ENCODE results near the gene GLP1R. TPM values are rescaled to one million over a fixed set of nuclear protein-coding genes. Genes with fewer than 3 reads are reported as not detected.

GLP1R gene
- total RNA-seq = not detected in 2 replicates

DNA sequence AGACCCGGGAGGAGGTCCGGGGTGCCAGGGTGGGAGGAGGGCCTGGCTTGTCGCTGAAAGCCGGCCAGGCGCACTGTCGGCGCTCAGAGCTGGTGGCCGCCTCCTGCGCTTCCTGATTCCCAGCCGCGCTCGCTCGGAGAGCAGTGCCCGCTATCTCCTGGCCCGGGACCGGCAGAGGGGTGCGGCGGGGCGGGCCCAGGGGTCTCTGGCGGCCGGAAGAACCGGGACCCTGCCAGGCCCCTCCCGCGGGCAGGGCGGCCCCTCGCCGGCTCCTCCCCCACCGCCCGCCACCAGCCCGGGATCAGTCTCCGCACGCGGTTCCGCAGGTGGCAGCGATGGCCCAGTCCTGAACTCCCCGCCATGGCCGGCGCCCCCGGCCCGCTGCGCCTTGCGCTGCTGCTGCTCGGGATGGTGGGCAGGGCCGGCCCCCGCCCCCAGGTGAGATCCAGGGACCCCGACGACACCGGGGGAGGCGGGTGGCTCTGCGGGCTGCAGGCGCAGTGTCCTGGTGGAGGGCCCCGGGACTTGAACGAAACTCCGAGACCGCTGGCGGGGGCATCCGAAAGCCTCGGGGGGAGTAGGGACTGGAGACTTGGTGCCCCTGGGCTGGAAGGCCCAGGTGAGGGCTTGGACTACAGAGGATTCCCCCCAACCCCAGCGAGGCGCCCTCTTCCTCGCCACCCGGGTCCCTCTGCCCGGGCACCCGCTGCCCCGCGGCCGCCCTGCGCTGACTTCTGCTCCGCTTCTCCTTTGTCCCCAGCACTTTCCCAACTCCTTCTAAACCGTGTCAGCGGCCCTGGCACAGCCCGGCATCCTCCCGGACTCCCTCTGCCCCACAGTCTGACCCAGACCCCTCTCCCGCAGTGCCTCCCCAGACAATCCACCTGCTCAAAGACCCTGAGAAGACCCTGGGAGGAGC lies at the start of gene GLP1R:
Gene GLP1R, plus strand, starts transcription at position 301 of the 919 bp plus-strand sequence. Its CDS starts 60 bp downstream, at position 361.

DNA sequence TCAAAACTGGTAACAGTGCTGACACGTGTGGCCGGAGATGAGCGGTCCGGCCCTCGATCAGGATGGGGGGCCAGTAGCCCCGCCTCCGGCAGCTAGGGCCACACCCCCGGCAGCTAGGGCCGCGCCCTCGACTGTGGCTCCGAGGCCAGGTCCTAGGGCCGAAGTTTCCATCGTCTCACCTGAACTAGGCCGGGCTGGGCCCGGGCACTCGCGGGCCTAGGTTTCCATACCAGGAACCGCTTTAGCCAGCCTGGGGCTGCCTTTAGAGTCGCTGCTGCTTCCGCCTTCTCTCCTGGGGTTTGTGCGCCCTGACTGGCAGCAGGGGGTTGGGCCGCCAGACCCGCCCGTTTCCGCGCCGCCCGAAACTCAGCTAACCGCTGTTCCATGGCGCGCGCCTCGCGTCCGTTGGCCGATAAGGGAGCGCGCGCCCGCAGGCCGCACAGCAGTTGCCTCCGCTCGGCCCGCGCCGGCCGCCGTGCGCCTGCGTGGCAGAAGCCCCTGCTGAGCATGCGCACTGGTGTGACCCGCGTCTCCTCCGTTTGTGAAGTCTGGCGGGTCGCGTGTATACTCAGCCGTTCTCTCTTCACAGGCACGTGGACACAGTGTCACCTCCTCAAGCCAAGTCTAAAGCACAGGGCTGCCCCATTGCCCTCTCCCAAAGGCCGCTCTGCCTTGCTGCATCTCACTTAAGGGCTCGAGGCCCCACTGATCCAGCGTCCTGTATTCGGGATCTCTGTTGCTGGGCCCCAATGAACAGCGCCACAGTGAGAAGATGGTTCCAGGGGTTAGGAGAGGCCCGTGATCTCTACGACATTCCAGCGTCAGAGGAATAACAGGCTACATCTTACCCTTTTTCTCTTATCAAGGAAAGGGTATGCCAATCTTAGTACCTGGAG lies 66.4 kb downstream of the GLP1R start, which contains the start of gene SAYSD1:
Gene SAYSD1, minus strand, starts transcription at position 483 of the 896 bp plus-strand sequence. Its CDS starts 97 bp downstream, at position 386.

Other genes with a start within 250 kb of the GLP1R start
- gene SAYSD1, start 66.4 kb downstream of the GLP1R start, total RNA-seq = 8.9 and 9.5 TPM in 2 replicates
- not detected in 2 replicates for gene KCNK5, start 180.7 kb downstream of the GLP1R start, total RNA-seq